Activated CD8-positive, alpha-beta memory T cell treated with anti-CD3 and anti-CD28 coated beads, Interleukin-2, amount 10 ng/mL, durations not matched to agents 7 days and 5 days (primary cell): ENCODE measurements around the gene ACOX3. TPM values are rescaled to one million over a fixed set of nuclear protein-coding genes. Genes with fewer than 3 reads are reported as not detected.

Source experiments
- ATAC-seq: fragments of 150-1000 bp; cut with Tn5 transposase; one replicate; pipeline ENCODE4 v1.10.0; 2021; ENCODE audit warnings: moderate library complexity
- CTCF ChIA-PET: fragments of 350-600 bp; sonication (Branson Sonifier 250); formaldehyde crosslinking; loops from one replicate; lab custom pipeline; 2021; ENCODE audit warnings: antibody characterized with exemption; lab: Charles Lee
- DNase-seq: peaks from one replicate; pipeline ENCODE4 v3.0.0-alpha.2; 2020
- H3K27ac Mint-ChIP-seq: one replicate; pipeline ENCODE4 v1.8.0; 2021; ENCODE audit warnings: mild to moderate bottlenecking, mixed read lengths
- H3K27me3 Mint-ChIP-seq: one replicate; pipeline ENCODE4 v1.8.0; 2021; ENCODE audit warnings: mixed read lengths
- H3K36me3 Mint-ChIP-seq: one replicate; pipeline ENCODE4 v1.8.0; 2021; ENCODE audit warnings: mild to moderate bottlenecking, mixed read lengths
- H3K4me1 Mint-ChIP-seq: one replicate; pipeline ENCODE4 v1.8.0; 2021; ENCODE audit warnings: mixed read lengths
- H3K4me3 Mint-ChIP-seq: one replicate; pipeline ENCODE4 v1.8.0; 2021; ENCODE audit warnings: mild to moderate bottlenecking, moderate library complexity, mixed read lengths
- H3K9me3 Mint-ChIP-seq: one replicate; pipeline ENCODE4 v1.8.0; 2022; ENCODE audit warnings: low read depth, mixed read lengths
- total RNA-seq, 2 experiments: library from RNA; stranded (reverse); gene quantifications; one replicate each; pipeline ENCODE4 v1.2.3, GENCODE V29; 2021

The ACOX3 gene
- total RNA-seq, 2 experiments from 2014 or later: 11.7 to 13.0 TPM

GRCh38 chr4:8403976-8404375 lies 36.5 kb downstream of the ACOX3 start:
- Mint-ChIP-seq H3K4me3 (no peak overlapping the region), H3K9me3 (no peaks in the 10 kb centered on the region), H3K27ac (peak overlapping the region; percentile 8), H3K36me3 (peaks cover 1% of the 10 kb centered on the region), H3K4me1 (peaks cover 1% of the 10 kb centered on the region), H3K27me3 (no peaks in the 10 kb centered on the region)
- DNase-seq: no peak
- ATAC-seq: no peak
- CTCF ChIA-PET: interaction anchor here (0.6 to 3.9 kb wide), 6 partner anchors 15 to 228 kb away, joined by 3 to 16 read pairs (median 4); no protein-coding TSS in a partner anchor

- no peaks in the 10 kb centered on the region for H3K27me3 Mint-ChIP-seq
- no peaks in the 10 kb centered on the region for H3K4me1 Mint-ChIP-seq
- no peak overlapping the region for H3K4me3 Mint-ChIP-seq
- H3K36me3 Mint-ChIP-seq: peaks cover 1% of the 10 kb centered on the region
- H3K27ac Mint-ChIP-seq: no peak overlapping the region
- DNase-seq (peak; percentile 46), ATAC-seq (peak; percentile 57)
- H3K9me3 Mint-ChIP-seq: no peaks in the 10 kb centered on the region
- CTCF ChIA-PET: interaction anchor here (0.6 to 3.9 kb wide), 8 partner anchors 8 to 227 kb away, joined by 3 to 16 read pairs (median 4); no protein-coding TSS in a partner anchor
These were observed 37.3 kb downstream of the ACOX3 start for GRCh38 chr4:8403173-8403753.

- H3K9me3 Mint-ChIP-seq: no peaks in the 10 kb centered on the region
- CTCF ChIA-PET: interaction anchor here (0.8 to 3.9 kb wide), 5 partner anchors 7 to 226 kb away, joined by 3 to 16 read pairs (median 12); no protein-coding TSS in a partner anchor
- peaks cover 1% of the 10 kb centered on the region for H3K36me3 Mint-ChIP-seq
- no peaks in the 10 kb centered on the region for H3K27me3 Mint-ChIP-seq
- no peak overlapping the region for H3K27ac Mint-ChIP-seq
- no peak for ATAC-seq
- no peak overlapping the region for H3K4me3 Mint-ChIP-seq
- no peaks in the 10 kb centered on the region for H3K4me1 Mint-ChIP-seq
- DNase-seq: no peak
These were observed 37.9 kb downstream of the ACOX3 start for GRCh38 chr4:8402640-8403039.

- H3K27me3 Mint-ChIP-seq: no peaks in the 10 kb centered on the region
- H3K36me3 Mint-ChIP-seq: peaks cover 1% of the 10 kb centered on the region
- ATAC-seq: no peak
- no peak overlapping the region for H3K27ac Mint-ChIP-seq
- H3K4me3 Mint-ChIP-seq: no peak overlapping the region
- DNase-seq: no peak
- H3K4me1 Mint-ChIP-seq: no peaks in the 10 kb centered on the region
- CTCF ChIA-PET: interaction anchor here (1.3 to 3.9 kb wide), 4 partner anchors 18 to 226 kb away, joined by 3 to 16 read pairs (median 14); no protein-coding TSS in a partner anchor
- no peaks in the 10 kb centered on the region for H3K9me3 Mint-ChIP-seq
These were observed 38.3 kb downstream of the ACOX3 start for GRCh38 chr4:8402181-8402597.

- H3K27me3 Mint-ChIP-seq: no peaks in the 10 kb centered on the region
- DNase-seq: no peak
- ATAC-seq: no peak
- no peaks in the 10 kb centered on the region for H3K9me3 Mint-ChIP-seq
- H3K4me1 Mint-ChIP-seq: no peaks in the 10 kb centered on the region
- no peak overlapping the region for H3K4me3 Mint-ChIP-seq
- CTCF ChIA-PET: interaction anchor here (1.3 to 3.9 kb wide), 4 partner anchors 18 to 225 kb away, joined by 3 to 16 read pairs (median 14); no protein-coding TSS in a partner anchor
- no peak overlapping the region for H3K27ac Mint-ChIP-seq
- peaks cover 1% of the 10 kb centered on the region for H3K36me3 Mint-ChIP-seq
These were observed 38.9 kb downstream of the ACOX3 start for GRCh38 chr4:8401665-8402064.

GRCh38 chr4:8400632-8401325 lies 39.7 kb downstream of the ACOX3 start:
- H3K4me1 Mint-ChIP-seq: peaks cover 4% of the 10 kb centered on the region
- no peak for ATAC-seq
- no peaks in the 10 kb centered on the region for H3K27me3 Mint-ChIP-seq
- no peak for DNase-seq
- H3K4me3 Mint-ChIP-seq: no peak overlapping the region
- H3K36me3 Mint-ChIP-seq: peaks cover 1% of the 10 kb centered on the region
- H3K27ac Mint-ChIP-seq: no peak overlapping the region
- CTCF ChIA-PET: interaction anchor here (2.6 to 3.9 kb wide), 3 partner anchors 134 to 224 kb away, joined by 12 to 16 read pairs (median 16); no protein-coding TSS in a partner anchor
- no peaks in the 10 kb centered on the region for H3K9me3 Mint-ChIP-seq

- Mint-ChIP-seq H3K27ac (no peak overlapping the region), H3K4me1 (peaks cover 10% of the 10 kb centered on the region), H3K36me3 (peaks cover 1% of the 10 kb centered on the region), H3K9me3 (no peaks in the 10 kb centered on the region), H3K4me3 (no peak overlapping the region), H3K27me3 (no peaks in the 10 kb centered on the region)
- CTCF ChIA-PET: interaction anchor here (1.2 kb wide), 1 partner anchor 157 kb away, joined by 3 read pairs; no protein-coding TSS in a partner anchor
- no peak for DNase-seq
- no peak for ATAC-seq
These were observed 41.2 kb downstream of the ACOX3 start for GRCh38 chr4:8399298-8399697.

GRCh38 chr4:8398347-8398746 lies 42.2 kb downstream of the ACOX3 start:
- Mint-ChIP-seq H3K27ac (no peak overlapping the region), H3K9me3 (no peaks in the 10 kb centered on the region), H3K4me1 (peaks cover 19% of the 10 kb centered on the region), H3K36me3 (peaks cover 1% of the 10 kb centered on the region), H3K27me3 (no peaks in the 10 kb centered on the region), H3K4me3 (no peak overlapping the region)
- ATAC-seq: no peak
- CTCF ChIA-PET: interaction anchor here (0.9 to 1.2 kb wide), 2 partner anchors 131 to 156 kb away, joined by 3 read pairs; no protein-coding TSS in a partner anchor
- DNase-seq: no peak

- no peak overlapping the region for H3K4me3 Mint-ChIP-seq
- no peaks in the 10 kb centered on the region for H3K36me3 Mint-ChIP-seq
- DNase-seq (no peak), ATAC-seq (no peak)
- no peaks in the 10 kb centered on the region for H3K27me3 Mint-ChIP-seq
- no peak overlapping the region for H3K27ac Mint-ChIP-seq
- no peaks in the 10 kb centered on the region for H3K9me3 Mint-ChIP-seq
- H3K4me1 Mint-ChIP-seq: peaks cover 31% of the 10 kb centered on the region
- CTCF ChIA-PET: interaction anchor here (1.5 to 1.8 kb wide), 3 partner anchors 155 to 220 kb away, joined by 3 to 6 read pairs (median 3); no protein-coding TSS in a partner anchor
These were observed 43.6 kb downstream of the ACOX3 start for GRCh38 chr4:8396762-8397406.

GRCh38 chr4:8395504-8396296 lies 44.8 kb downstream of the ACOX3 start:
- CTCF ChIA-PET: interaction anchor here (0.7 to 1.8 kb wide), 2 partner anchors 7 to 153 kb away, joined by 3 to 6 read pairs; no protein-coding TSS in a partner anchor
- no peaks in the 10 kb centered on the region for H3K9me3 Mint-ChIP-seq
- ATAC-seq: no peak

GRCh38 chr4:8394806-8395205 lies 45.7 kb downstream of the ACOX3 start:
- DNase-seq (no peak), ATAC-seq (no peak)
- Mint-ChIP-seq H3K27ac (no peak overlapping the region), H3K36me3 (peaks cover 1% of the 10 kb centered on the region), H3K9me3 (no peaks in the 10 kb centered on the region), H3K27me3 (no peaks in the 10 kb centered on the region), H3K4me3 (no peak overlapping the region), H3K4me1 (peaks cover 44% of the 10 kb centered on the region)
- CTCF ChIA-PET: interaction anchor here (0.7 to 1.8 kb wide), 2 partner anchors 8 to 153 kb away, joined by 3 to 6 read pairs; no protein-coding TSS in a partner anchor

More at GRCh38 chr4:8395504-8396296, 44.8 kb downstream of the ACOX3 start:
- no peak overlapping the region for H3K4me3 Mint-ChIP-seq
- no peaks in the 10 kb centered on the region for H3K27me3 Mint-ChIP-seq
- H3K4me1 Mint-ChIP-seq: peaks cover 40% of the 10 kb centered on the region
- DNase-seq: no peak
- no peak overlapping the region for H3K27ac Mint-ChIP-seq
- H3K36me3 Mint-ChIP-seq: peaks cover 1% of the 10 kb centered on the region

- no peak overlapping the region for H3K27ac Mint-ChIP-seq
- DNase-seq: no peak
- peaks cover 1% of the 10 kb centered on the region for H3K36me3 Mint-ChIP-seq
- no peak for ATAC-seq
- no peaks in the 10 kb centered on the region for H3K27me3 Mint-ChIP-seq
- H3K4me1 Mint-ChIP-seq: peaks cover 44% of the 10 kb centered on the region
- no peaks in the 10 kb centered on the region for H3K9me3 Mint-ChIP-seq
- CTCF ChIA-PET: no interaction called here
- H3K4me3 Mint-ChIP-seq: no peak overlapping the region
These were observed 46.4 kb downstream of the ACOX3 start for GRCh38 chr4:8394061-8394519.
